ENCODE data around the gene ARID1B.

The ARID1B gene

DNA sequence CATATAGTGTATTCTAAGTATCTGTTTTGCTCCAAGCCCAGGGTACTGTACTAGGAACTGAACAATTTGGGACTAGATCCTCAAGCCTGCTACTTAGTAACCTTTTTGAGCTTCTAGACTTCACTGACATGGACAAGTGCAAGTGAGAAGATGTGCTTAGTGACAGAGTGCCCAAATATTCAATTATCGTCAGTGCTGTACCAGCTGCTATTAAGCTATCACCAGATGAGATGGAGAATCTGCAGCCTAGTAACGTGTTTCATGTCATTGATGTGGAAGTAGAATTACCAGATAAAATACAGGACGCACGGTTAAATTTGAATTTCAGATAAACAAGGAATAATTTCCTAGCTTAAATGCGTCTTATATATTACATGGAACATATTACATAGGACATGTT, 218.3 kb downstream of the ARID1B start:
- peaks cover 5% of the 10 kb centered on the region; the same call in 1 of the 2 replicates for H3K36me3 ChIP-seq (ENCODE audit: insufficient read depth, low read length)
- H3K4me3 ChIP-seq (ENCODE audit: low read depth in 1 of 2, low read length in 2 of 2) = no peak overlapping the region
- no peak overlapping the region for H3K9ac ChIP-seq (ENCODE audit: low read depth, low read length)
- H2AFZ ChIP-seq (ENCODE audit: low read depth, low read length) = no peak overlapping the region
- ATAC-seq (ENCODE audit: insufficient read depth, low read depth) = no peak
- no peaks in the 10 kb centered on the region for H3K4me1 ChIP-seq (ENCODE audit: insufficient read depth, low read length)
- no peaks in the 10 kb centered on the region for H3K27me3 ChIP-seq (ENCODE audit: insufficient read depth, low read length, poor library complexity)
- H3K9me3 ChIP-seq (ENCODE audit: insufficient read depth, low read length, severe bottlenecking) = no peaks in the 10 kb centered on the region
- H4K20me1 ChIP-seq (ENCODE audit: insufficient read depth, low read length) = peaks cover 60% of the 10 kb centered on the region
- peaks cover 95% of the 10 kb centered on the region for H3K79me2 ChIP-seq (ENCODE audit: insufficient read depth, low read length)
- H3K27ac ChIP-seq (ENCODE audit: low read length) = no peak overlapping the region
- H3K4me2 ChIP-seq (ENCODE audit: insufficient read depth, low read length) = no peak overlapping the region
- TF ChIP-seq EZH2 (IDR thresholded peaks at IDR 0.05; ENCODE audit: borderline replicate concordance, low read depth, low read length, severe bottlenecking) = no peak
- TF ChIP-seq, protein P1, sequence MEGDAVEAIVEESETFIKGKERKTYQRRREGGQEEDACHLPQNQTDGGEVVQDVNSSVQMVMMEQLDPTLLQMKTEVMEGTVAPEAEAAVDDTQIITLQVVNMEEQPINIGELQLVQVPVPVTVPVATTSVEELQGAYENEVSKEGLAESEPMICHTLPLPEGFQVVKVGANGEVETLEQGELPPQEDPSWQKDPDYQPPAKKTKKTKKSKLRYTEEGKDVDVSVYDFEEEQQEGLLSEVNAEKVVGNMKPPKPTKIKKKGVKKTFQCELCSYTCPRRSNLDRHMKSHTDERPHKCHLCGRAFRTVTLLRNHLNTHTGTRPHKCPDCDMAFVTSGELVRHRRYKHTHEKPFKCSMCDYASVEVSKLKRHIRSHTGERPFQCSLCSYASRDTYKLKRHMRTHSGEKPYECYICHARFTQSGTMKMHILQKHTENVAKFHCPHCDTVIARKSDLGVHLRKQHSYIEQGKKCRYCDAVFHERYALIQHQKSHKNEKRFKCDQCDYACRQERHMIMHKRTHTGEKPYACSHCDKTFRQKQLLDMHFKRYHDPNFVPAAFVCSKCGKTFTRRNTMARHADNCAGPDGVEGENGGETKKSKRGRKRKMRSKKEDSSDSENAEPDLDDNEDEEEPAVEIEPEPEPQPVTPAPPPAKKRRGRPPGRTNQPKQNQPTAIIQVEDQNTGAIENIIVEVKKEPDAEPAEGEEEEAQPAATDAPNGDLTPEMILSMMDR (IDR thresholded peaks at IDR 0.05; ENCODE audit: borderline replicate concordance, extremely low read depth, low read length, poor library complexity, severe bottlenecking) = no peak
- DNase-seq = no peak

DNA sequence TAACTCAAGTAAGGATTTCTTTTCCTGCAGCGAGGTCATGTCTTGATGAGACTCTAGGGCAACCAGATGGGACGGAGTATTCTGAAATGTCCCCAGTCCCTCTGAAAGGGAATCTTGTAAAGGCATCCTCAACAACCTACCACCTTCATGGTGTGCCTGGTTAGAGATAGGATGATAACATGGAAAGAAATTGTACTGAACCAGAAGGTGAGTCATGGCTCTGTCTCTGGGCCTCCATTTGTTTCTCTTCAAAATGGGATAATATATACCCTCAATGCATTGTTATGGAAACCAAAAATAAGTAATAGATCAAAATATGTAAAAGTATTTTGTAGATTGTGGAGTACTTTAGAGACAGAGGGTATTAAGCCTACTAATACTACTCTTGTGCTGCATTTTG, 219.1 kb downstream of the ARID1B start:
- H4K20me1 ChIP-seq (ENCODE audit: insufficient read depth, low read length) = peaks cover 63% of the 10 kb centered on the region
- TF ChIP-seq, protein P1 (IDR thresholded peaks at IDR 0.05; ENCODE audit: borderline replicate concordance, extremely low read depth, low read length, poor library complexity, severe bottlenecking) = no peak
- TF ChIP-seq EZH2 (IDR thresholded peaks at IDR 0.05; ENCODE audit: borderline replicate concordance, low read depth, low read length, severe bottlenecking) = no peak
- no peaks in the 10 kb centered on the region for H3K27me3 ChIP-seq (ENCODE audit: insufficient read depth, low read length, poor library complexity)
- H3K4me2 ChIP-seq (ENCODE audit: insufficient read depth, low read length) = no peak overlapping the region
- H3K27ac ChIP-seq (ENCODE audit: low read length) = no peak overlapping the region
- no peak overlapping the region for H3K4me3 ChIP-seq (ENCODE audit: low read depth in 1 of 2, low read length in 2 of 2)
- H3K79me2 ChIP-seq (ENCODE audit: insufficient read depth, low read length) = peaks cover 95% of the 10 kb centered on the region
- no peak for DNase-seq
- H2AFZ ChIP-seq (ENCODE audit: low read depth, low read length) = no peak overlapping the region
- peaks cover 5% of the 10 kb centered on the region; the same call in 1 of the 2 replicates for H3K36me3 ChIP-seq (ENCODE audit: insufficient read depth, low read length)
- H3K9me3 ChIP-seq (ENCODE audit: insufficient read depth, low read length, severe bottlenecking) = no peaks in the 10 kb centered on the region
- H3K4me1 ChIP-seq (ENCODE audit: insufficient read depth, low read length) = no peaks in the 10 kb centered on the region
- ATAC-seq (ENCODE audit: insufficient read depth, low read depth) = peak; percentile 17; the same call in 1 of the 3 replicates
- H3K9ac ChIP-seq (ENCODE audit: low read depth, low read length) = no peak overlapping the region

DNA sequence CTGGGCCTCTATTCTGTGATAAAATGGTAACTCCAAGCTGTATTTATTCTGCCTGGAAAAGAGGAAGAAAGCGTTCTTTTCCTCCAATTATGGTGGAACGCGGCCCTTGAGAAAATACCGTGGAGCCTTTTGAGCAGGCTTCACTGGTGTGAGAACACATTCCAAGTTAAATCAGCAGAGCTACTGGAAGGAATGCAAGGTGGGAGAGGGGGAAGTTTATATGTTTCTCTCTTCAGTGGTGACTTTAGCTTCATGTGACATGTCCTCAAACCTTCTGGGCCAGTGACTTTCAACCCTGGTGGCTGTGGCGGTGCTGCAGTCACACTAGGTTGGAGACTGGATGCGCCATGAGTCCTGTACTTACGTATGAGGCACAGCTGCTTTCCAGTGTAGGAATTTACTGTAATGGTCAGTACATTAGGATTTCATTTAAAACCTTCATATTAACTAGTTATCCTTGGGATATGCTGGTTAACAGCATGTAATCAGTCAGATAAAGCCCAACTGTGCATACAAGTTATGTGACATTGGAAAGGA, 221.7 kb downstream of the ARID1B start:
- DNase-seq (no peak), ATAC-seq (ENCODE audit: insufficient read depth, low read depth) (no peak)
- Histone ChIP-seq H3K9ac (ENCODE audit: low read depth, low read length) (no peak overlapping the region), H2AFZ (ENCODE audit: low read depth, low read length) (no peak overlapping the region), H3K4me2 (ENCODE audit: insufficient read depth, low read length) (no peak overlapping the region), H3K9me3 (ENCODE audit: insufficient read depth, low read length, severe bottlenecking) (no peaks in the 10 kb centered on the region), H3K4me3 (ENCODE audit: low read depth in 1 of 2, low read length in 2 of 2) (no peak overlapping the region), H3K27me3 (ENCODE audit: insufficient read depth, low read length, poor library complexity) (no peaks in the 10 kb centered on the region), H3K4me1 (ENCODE audit: insufficient read depth, low read length) (no peaks in the 10 kb centered on the region), H3K36me3 (ENCODE audit: insufficient read depth, low read length) (peaks cover 5% of the 10 kb centered on the region; the same call in 1 of the 2 replicates), H3K27ac (ENCODE audit: low read length) (no peak overlapping the region), H3K79me2 (ENCODE audit: insufficient read depth, low read length) (peaks cover 95% of the 10 kb centered on the region), H4K20me1 (ENCODE audit: insufficient read depth, low read length) (peaks cover 70% of the 10 kb centered on the region)
- TF ChIP-seq, protein P1 (IDR thresholded peaks at IDR 0.05; ENCODE audit: borderline replicate concordance, extremely low read depth, low read length, poor library complexity, severe bottlenecking) = no peak
- TF ChIP-seq EZH2 (IDR thresholded peaks at IDR 0.05; ENCODE audit: borderline replicate concordance, low read depth, low read length, severe bottlenecking) = no peak

Data from DND-41 (cell line).